ENCODE results near the gene DAAM1. TPM values are rescaled to one million over a fixed set of nuclear protein-coding genes. Genes with fewer than 3 reads are reported as not detected.

Gene DAAM1
- polyA plus RNA-seq, 1 donor from 2014 or later = 161 TPM

GRCh38 chr14:59358784-59359183 lies 170.3 kb downstream of the DAAM1 start:
- TF ChIP-seq RAD21 (conservative IDR thresholded peaks at IDR 0.05) (no peak), EP300 (conservative IDR thresholded peaks at IDR 0.05; ENCODE audit: poor library complexity, severe bottlenecking) (no peak), MXI1 (conservative IDR thresholded peaks at IDR 0.05; ENCODE audit: poor library complexity, severe bottlenecking) (no peak), CTCF (IDR thresholded peaks at IDR 0.05; ENCODE audit: poor library complexity, severe bottlenecking) (no peak), EZH2 (IDR thresholded peaks at IDR 0.05; ENCODE audit: borderline replicate concordance, insufficient read depth, low read length, poor library complexity, severe bottlenecking) (no peak), SMC3 (conservative IDR thresholded peaks at IDR 0.05; ENCODE audit: poor library complexity) (no peak), TAF1 (IDR thresholded peaks at IDR 0.05; ENCODE audit: low read depth) (no peak), POLR2AphosphoS5 (IDR thresholded peaks at IDR 0.05) (no peak)
- TF ChIP-seq, protein P1, sequence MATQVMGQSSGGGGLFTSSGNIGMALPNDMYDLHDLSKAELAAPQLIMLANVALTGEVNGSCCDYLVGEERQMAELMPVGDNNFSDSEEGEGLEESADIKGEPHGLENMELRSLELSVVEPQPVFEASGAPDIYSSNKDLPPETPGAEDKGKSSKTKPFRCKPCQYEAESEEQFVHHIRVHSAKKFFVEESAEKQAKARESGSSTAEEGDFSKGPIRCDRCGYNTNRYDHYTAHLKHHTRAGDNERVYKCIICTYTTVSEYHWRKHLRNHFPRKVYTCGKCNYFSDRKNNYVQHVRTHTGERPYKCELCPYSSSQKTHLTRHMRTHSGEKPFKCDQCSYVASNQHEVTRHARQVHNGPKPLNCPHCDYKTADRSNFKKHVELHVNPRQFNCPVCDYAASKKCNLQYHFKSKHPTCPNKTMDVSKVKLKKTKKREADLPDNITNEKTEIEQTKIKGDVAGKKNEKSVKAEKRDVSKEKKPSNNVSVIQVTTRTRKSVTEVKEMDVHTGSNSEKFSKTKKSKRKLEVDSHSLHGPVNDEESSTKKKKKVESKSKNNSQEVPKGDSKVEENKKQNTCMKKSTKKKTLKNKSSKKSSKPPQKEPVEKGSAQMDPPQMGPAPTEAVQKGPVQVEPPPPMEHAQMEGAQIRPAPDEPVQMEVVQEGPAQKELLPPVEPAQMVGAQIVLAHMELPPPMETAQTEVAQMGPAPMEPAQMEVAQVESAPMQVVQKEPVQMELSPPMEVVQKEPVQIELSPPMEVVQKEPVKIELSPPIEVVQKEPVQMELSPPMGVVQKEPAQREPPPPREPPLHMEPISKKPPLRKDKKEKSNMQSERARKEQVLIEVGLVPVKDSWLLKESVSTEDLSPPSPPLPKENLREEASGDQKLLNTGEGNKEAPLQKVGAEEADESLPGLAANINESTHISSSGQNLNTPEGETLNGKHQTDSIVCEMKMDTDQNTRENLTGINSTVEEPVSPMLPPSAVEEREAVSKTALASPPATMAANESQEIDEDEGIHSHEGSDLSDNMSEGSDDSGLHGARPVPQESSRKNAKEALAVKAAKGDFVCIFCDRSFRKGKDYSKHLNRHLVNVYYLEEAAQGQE (IDR thresholded peaks at IDR 0.05; ENCODE audit: borderline replicate concordance) = no peak
- H3K79me2 ChIP-seq (replicated peaks; ENCODE audit: insufficient read depth, low read length) = no peaks in the 10 kb centered on the region
- H3K27me3 ChIP-seq (ENCODE audit: insufficient read depth, low read depth, low read length) = no peaks in the 10 kb centered on the region
- peaks cover 24% of the 10 kb centered on the region for H3K36me3 ChIP-seq (ENCODE audit: insufficient read depth, low read length)
- no peak overlapping the region for H3K4me3 ChIP-seq (ENCODE audit: low read length)
- H3K9ac ChIP-seq (ENCODE audit: low read length) = no peak overlapping the region
- H3F3A ChIP-seq (ENCODE audit: insufficient read depth, low read length, poor library complexity, severe bottlenecking) = no peaks in the 10 kb centered on the region
- no peak overlapping the region for H3K27ac ChIP-seq (ENCODE audit: low read length)
- no peaks in the 10 kb centered on the region for H4K20me1 ChIP-seq (ENCODE audit: insufficient read depth)
- no peaks in the 10 kb centered on the region for H3K9me3 ChIP-seq (ENCODE audit: low read length)
- H2AFZ ChIP-seq (ENCODE audit: low read depth, low read length) = no peak overlapping the region
- H3K9me2 ChIP-seq (ENCODE audit: insufficient read depth, low read length) = no peaks in the 10 kb centered on the region
- H3K4me2 ChIP-seq (ENCODE audit: low read length) = no peak overlapping the region

GRCh38 chr14:59359431-59360124 lies 171.1 kb downstream of the DAAM1 start:
- H4K20me1 ChIP-seq (ENCODE audit: insufficient read depth) = no peaks in the 10 kb centered on the region
- no peaks in the 10 kb centered on the region for H3K9me2 ChIP-seq (ENCODE audit: insufficient read depth, low read length)
- peaks cover 25% of the 10 kb centered on the region for H3K36me3 ChIP-seq (ENCODE audit: insufficient read depth, low read length)
- no peak overlapping the region for H3K4me3 ChIP-seq (ENCODE audit: low read length)
- H3K4me2 ChIP-seq (ENCODE audit: low read length) = no peak overlapping the region
- H3K27ac ChIP-seq (ENCODE audit: low read length) = no peak overlapping the region
- H3K27me3 ChIP-seq (ENCODE audit: insufficient read depth, low read depth, low read length) = no peaks in the 10 kb centered on the region
- no peaks in the 10 kb centered on the region for H3F3A ChIP-seq (ENCODE audit: insufficient read depth, low read length, poor library complexity, severe bottlenecking)
- TF ChIP-seq SMC3 (conservative IDR thresholded peaks at IDR 0.05; ENCODE audit: poor library complexity) = no peak
- no peak for TF ChIP-seq TAF1 (IDR thresholded peaks at IDR 0.05; ENCODE audit: low read depth)
- TF ChIP-seq POLR2AphosphoS5 (IDR thresholded peaks at IDR 0.05) = no peak
- no peak for TF ChIP-seq CTCF (IDR thresholded peaks at IDR 0.05; ENCODE audit: poor library complexity, severe bottlenecking)
- no peak for TF ChIP-seq EZH2 (IDR thresholded peaks at IDR 0.05; ENCODE audit: borderline replicate concordance, insufficient read depth, low read length, poor library complexity, severe bottlenecking)
- TF ChIP-seq EP300 (conservative IDR thresholded peaks at IDR 0.05; ENCODE audit: poor library complexity, severe bottlenecking) = no peak
- TF ChIP-seq RAD21 (conservative IDR thresholded peaks at IDR 0.05) = no peak
- TF ChIP-seq MXI1 (conservative IDR thresholded peaks at IDR 0.05; ENCODE audit: poor library complexity, severe bottlenecking) = no peak
- TF ChIP-seq, protein P1 (IDR thresholded peaks at IDR 0.05; ENCODE audit: borderline replicate concordance) = no peak
- no peaks in the 10 kb centered on the region for H3K79me2 ChIP-seq (replicated peaks; ENCODE audit: insufficient read depth, low read length)
- H3K9me3 ChIP-seq (ENCODE audit: low read length) = no peaks in the 10 kb centered on the region
- H3K9ac ChIP-seq (ENCODE audit: low read length) = no peak overlapping the region
- no peak overlapping the region for H2AFZ ChIP-seq (ENCODE audit: low read depth, low read length)

Measured in neural cell (in vitro differentiated cells).